ENCODE results near the gene DNAJA4.

DNA sequence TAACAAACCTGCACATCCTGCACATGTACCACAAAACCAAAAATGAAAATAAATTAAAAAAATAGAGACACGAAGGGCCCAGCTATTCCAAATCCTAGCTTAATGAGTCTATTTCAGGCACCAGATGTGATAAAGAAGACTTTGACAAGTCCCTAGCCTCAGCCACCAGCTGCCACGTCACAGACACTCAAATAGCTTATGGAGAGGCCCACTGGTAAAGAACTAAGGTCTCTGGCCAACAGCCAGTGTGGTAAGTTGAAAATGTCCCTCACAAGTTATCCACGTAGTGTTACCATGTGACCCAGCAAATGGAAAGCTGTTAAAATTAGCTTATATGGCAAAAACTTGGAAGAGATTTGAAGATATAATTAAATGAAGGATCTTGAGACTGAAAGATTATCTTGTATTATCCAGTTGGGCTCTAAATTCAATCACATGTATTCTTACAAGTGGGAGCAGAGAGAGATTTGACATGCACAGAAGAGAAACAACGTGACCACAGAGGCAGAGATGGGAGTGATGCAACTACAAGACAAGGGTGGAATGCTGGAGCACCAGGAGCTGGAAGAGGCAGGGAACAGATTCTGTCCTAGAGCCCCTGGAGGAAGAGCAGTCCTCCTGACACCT lies 40.9 kb upstream of the DNAJA4 start:
- TF ChIP-seq, protein P1, sequence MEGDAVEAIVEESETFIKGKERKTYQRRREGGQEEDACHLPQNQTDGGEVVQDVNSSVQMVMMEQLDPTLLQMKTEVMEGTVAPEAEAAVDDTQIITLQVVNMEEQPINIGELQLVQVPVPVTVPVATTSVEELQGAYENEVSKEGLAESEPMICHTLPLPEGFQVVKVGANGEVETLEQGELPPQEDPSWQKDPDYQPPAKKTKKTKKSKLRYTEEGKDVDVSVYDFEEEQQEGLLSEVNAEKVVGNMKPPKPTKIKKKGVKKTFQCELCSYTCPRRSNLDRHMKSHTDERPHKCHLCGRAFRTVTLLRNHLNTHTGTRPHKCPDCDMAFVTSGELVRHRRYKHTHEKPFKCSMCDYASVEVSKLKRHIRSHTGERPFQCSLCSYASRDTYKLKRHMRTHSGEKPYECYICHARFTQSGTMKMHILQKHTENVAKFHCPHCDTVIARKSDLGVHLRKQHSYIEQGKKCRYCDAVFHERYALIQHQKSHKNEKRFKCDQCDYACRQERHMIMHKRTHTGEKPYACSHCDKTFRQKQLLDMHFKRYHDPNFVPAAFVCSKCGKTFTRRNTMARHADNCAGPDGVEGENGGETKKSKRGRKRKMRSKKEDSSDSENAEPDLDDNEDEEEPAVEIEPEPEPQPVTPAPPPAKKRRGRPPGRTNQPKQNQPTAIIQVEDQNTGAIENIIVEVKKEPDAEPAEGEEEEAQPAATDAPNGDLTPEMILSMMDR (IDR thresholded peaks at IDR 0.05) = no peak
- no peak for TF ChIP-seq POLR2A (IDR thresholded peaks at IDR 0.05)

Measured in vagina (tissue), 2 donors.